K562 (cell line): Measurements from ENCODE around the gene THEM5. TPM values are rescaled to one million over a fixed set of nuclear protein-coding genes. Genes with fewer than 3 reads are reported as not detected.

Experiments
- polyA plus RNA-seq, 8 experiments: library from polyadenylated mRNA; depleted of rRNA in 4 of 8; stranded (reverse) in 5 of 8; unstranded in 3 of 8; fragments of >200 nt; fragmentation: Nextera tagmentation in 2 of 8; fragmentation: Illumina TruSeq in 1 of 8; extraction: Ambion mirVana in 2 of 8; extraction: Trizol in 1 of 8; gene quantifications; 2 replicates each; pipeline versions ENCODE4 v1.2.1 to v1.2.3, GENCODE V29; 2011 to 2014; ENCODE audit warnings: inconsistent platforms in 1 of 8, missing spikeins in 1 of 8
- total RNA-seq, 7 experiments: library from RNA; depleted of rRNA in 6 of 7; stranded (reverse); fragments of >200 nt in 6 of 7; fragmentation: Illumina TruSeq in 2 of 7; extraction: Trizol in 2 of 7; gene quantifications; 2 replicates each; pipeline versions ENCODE4 v1.2.1 to v1.2.3, GENCODE V29; 2011 to 2021; ENCODE audit warnings: low replicate concordance in 1 of 7
- TF ChIP-seq, protein P1 (sequence below): fragments of 450-650 bp; IDR thresholded peaks from 2 replicates; pipeline ENCODE4 v1.6.1; 2016; ENCODE audit warnings: mild to moderate bottlenecking, moderate library complexity

THEM5 gene
- total and polyA plus RNA-seq, 9 of the 15 experiments (the other 6 are each of a cell fraction or from before 2014, with no cell fraction given): not detected

DNA sequence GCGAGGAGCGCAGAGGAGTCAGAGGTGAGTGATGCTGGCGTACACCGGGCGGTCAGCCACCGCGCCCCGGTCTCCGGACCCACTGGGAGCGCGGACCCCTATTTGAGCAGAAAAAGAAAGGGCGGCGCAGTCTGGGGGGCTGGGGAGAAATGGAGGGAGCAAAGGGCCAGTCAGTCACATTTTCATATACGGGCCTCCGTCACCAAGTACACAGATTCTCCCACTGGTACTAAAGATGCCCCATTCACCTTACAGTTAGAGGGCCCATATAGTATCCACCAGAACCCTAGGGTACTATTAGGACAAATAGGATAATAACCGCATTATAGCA, 14.5 kb downstream of the THEM5 start (continued):
- TF ChIP-seq, protein P1, sequence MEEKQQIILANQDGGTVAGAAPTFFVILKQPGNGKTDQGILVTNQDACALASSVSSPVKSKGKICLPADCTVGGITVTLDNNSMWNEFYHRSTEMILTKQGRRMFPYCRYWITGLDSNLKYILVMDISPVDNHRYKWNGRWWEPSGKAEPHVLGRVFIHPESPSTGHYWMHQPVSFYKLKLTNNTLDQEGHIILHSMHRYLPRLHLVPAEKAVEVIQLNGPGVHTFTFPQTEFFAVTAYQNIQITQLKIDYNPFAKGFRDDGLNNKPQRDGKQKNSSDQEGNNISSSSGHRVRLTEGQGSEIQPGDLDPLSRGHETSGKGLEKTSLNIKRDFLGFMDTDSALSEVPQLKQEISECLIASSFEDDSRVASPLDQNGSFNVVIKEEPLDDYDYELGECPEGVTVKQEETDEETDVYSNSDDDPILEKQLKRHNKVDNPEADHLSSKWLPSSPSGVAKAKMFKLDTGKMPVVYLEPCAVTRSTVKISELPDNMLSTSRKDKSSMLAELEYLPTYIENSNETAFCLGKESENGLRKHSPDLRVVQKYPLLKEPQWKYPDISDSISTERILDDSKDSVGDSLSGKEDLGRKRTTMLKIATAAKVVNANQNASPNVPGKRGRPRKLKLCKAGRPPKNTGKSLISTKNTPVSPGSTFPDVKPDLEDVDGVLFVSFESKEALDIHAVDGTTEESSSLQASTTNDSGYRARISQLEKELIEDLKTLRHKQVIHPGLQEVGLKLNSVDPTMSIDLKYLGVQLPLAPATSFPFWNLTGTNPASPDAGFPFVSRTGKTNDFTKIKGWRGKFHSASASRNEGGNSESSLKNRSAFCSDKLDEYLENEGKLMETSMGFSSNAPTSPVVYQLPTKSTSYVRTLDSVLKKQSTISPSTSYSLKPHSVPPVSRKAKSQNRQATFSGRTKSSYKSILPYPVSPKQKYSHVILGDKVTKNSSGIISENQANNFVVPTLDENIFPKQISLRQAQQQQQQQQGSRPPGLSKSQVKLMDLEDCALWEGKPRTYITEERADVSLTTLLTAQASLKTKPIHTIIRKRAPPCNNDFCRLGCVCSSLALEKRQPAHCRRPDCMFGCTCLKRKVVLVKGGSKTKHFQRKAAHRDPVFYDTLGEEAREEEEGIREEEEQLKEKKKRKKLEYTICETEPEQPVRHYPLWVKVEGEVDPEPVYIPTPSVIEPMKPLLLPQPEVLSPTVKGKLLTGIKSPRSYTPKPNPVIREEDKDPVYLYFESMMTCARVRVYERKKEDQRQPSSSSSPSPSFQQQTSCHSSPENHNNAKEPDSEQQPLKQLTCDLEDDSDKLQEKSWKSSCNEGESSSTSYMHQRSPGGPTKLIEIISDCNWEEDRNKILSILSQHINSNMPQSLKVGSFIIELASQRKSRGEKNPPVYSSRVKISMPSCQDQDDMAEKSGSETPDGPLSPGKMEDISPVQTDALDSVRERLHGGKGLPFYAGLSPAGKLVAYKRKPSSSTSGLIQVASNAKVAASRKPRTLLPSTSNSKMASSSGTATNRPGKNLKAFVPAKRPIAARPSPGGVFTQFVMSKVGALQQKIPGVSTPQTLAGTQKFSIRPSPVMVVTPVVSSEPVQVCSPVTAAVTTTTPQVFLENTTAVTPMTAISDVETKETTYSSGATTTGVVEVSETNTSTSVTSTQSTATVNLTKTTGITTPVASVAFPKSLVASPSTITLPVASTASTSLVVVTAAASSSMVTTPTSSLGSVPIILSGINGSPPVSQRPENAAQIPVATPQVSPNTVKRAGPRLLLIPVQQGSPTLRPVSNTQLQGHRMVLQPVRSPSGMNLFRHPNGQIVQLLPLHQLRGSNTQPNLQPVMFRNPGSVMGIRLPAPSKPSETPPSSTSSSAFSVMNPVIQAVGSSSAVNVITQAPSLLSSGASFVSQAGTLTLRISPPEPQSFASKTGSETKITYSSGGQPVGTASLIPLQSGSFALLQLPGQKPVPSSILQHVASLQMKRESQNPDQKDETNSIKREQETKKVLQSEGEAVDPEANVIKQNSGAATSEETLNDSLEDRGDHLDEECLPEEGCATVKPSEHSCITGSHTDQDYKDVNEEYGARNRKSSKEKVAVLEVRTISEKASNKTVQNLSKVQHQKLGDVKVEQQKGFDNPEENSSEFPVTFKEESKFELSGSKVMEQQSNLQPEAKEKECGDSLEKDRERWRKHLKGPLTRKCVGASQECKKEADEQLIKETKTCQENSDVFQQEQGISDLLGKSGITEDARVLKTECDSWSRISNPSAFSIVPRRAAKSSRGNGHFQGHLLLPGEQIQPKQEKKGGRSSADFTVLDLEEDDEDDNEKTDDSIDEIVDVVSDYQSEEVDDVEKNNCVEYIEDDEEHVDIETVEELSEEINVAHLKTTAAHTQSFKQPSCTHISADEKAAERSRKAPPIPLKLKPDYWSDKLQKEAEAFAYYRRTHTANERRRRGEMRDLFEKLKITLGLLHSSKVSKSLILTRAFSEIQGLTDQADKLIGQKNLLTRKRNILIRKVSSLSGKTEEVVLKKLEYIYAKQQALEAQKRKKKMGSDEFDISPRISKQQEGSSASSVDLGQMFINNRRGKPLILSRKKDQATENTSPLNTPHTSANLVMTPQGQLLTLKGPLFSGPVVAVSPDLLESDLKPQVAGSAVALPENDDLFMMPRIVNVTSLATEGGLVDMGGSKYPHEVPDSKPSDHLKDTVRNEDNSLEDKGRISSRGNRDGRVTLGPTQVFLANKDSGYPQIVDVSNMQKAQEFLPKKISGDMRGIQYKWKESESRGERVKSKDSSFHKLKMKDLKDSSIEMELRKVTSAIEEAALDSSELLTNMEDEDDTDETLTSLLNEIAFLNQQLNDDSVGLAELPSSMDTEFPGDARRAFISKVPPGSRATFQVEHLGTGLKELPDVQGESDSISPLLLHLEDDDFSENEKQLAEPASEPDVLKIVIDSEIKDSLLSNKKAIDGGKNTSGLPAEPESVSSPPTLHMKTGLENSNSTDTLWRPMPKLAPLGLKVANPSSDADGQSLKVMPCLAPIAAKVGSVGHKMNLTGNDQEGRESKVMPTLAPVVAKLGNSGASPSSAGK: no peak
- TF ChIP-seq, all 486 proteins: peak for 0
